ENCODE results near the gene MRPL1. TPM values are rescaled to one million over a fixed set of nuclear protein-coding genes. Genes with fewer than 3 reads are reported as not detected.

MRPL1 gene
- total RNA-seq, 1 experiment from 2014 or later, result 53.3 TPM

DNA sequence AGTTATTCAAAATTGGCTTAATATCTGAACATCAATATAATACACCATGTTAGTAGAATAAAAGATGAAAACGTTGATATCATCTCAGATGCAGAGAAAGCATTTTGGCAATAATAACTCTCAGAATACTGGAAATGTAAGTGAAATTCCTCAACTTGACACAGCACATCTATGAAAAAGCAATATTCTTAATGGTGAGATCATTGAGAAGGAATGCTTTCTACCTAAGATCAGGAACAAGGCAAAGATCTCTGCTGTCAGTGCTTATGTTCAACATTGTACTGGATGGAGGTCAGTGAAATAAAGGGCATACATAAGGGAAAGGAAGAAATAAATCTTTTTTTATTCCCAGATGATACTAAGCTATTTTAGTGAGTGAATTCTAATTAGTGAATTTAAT lies 40.6 kb downstream of the MRPL1 start:
- no TSS peak for BruUV-seq (replicated peaks)
- peaks cover 13% of the 10 kb centered on the region for H3K4me1 Mint-ChIP-seq (ENCODE audit: insufficient read depth, unreplicated experiment)
- intact Hi-C loops (cut with micrococcal nuclease), result no loop called here
- peaks cover 56% of the 10 kb centered on the region for H3K36me3 Mint-ChIP-seq (ENCODE audit: insufficient read depth, unreplicated experiment)
- H3K9me3 Mint-ChIP-seq (ENCODE audit: unreplicated experiment), result no peaks in the 10 kb centered on the region
- no peak for DNase-seq (ENCODE audit: unreplicated experiment)
- no peak overlapping the region for H3K27ac Mint-ChIP-seq (ENCODE audit: low read depth, unreplicated experiment)
- ChIA-PET CTCF (no interaction called here), POLR2A (interaction anchor here (0.7 to 1.1 kb wide), 3 partner anchors 15 to 83 kb away, joined by 3 to 4 read pairs (median 3); no protein-coding TSS in a partner anchor)
- TF ChIP-seq, protein P1, sequence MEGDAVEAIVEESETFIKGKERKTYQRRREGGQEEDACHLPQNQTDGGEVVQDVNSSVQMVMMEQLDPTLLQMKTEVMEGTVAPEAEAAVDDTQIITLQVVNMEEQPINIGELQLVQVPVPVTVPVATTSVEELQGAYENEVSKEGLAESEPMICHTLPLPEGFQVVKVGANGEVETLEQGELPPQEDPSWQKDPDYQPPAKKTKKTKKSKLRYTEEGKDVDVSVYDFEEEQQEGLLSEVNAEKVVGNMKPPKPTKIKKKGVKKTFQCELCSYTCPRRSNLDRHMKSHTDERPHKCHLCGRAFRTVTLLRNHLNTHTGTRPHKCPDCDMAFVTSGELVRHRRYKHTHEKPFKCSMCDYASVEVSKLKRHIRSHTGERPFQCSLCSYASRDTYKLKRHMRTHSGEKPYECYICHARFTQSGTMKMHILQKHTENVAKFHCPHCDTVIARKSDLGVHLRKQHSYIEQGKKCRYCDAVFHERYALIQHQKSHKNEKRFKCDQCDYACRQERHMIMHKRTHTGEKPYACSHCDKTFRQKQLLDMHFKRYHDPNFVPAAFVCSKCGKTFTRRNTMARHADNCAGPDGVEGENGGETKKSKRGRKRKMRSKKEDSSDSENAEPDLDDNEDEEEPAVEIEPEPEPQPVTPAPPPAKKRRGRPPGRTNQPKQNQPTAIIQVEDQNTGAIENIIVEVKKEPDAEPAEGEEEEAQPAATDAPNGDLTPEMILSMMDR (IDR thresholded peaks at IDR 0.05; ENCODE audit: unreplicated experiment), result no peak
- H3K27me3 Mint-ChIP-seq (ENCODE audit: insufficient read depth, unreplicated experiment), result no peaks in the 10 kb centered on the region
- H3K4me3 Mint-ChIP-seq (ENCODE audit: unreplicated experiment), result no peak overlapping the region

DNA sequence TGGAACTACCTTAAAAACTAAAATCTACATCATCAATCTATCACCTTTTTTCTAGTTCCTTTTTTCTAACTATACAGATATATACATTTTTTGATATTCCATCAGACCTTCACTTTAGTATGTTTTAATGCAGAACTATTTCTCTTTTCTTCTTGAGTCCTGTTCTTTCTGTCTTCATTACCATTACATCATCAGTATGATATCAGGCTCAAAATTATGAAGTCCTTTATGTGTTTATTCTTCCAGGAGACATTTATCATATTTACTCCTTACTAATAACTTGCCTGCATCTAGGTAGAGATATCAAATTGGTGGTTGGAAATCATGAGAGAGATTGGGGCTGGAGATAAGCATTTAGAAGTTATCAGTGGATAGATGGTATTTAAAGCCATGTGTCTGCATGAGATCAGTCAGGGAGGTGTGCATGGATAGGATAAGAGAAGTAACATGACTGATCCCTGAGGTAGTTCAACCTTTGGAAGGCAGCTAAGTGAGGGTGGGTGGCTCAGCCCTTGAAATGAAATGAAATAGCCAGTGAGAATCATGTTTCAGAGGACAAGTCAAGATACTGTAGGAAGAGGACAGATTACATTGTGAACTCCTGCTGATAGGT lies 43.1 kb downstream of the MRPL1 start:
- POLR2A ChIA-PET, result interaction anchor here (1.4 to 1.7 kb wide), 2 partner anchors 24 to 88 kb away, joined by 4 read pairs; no protein-coding TSS in a partner anchor
- peaks cover 2% of the 10 kb centered on the region for H3K4me1 Mint-ChIP-seq (ENCODE audit: insufficient read depth, unreplicated experiment)

DNA sequence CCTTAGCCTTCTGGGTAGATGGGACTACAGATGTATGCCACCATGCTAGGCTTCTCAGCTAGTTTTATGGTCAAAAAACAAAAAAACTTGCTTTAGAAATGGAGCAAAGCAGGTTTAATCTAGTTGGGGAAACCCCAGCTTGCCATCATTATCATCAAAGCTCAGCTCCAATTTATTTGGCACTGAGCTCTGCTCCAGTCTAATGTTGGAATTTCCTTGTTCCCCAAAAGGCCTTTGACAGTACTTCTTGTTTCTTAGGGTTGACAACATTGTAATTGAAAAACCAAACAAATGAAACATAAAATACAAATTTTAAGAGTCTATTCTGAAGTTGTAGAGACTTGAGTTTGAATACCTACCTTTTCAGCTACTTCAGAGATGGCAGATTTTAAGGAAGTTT lies 48.0 kb downstream of the MRPL1 start:
- Mint-ChIP-seq H3K9me3 (ENCODE audit: unreplicated experiment) (no peaks in the 10 kb centered on the region), H3K4me3 (ENCODE audit: unreplicated experiment) (no peak overlapping the region), H3K27me3 (ENCODE audit: insufficient read depth, unreplicated experiment) (no peaks in the 10 kb centered on the region), H3K27ac (ENCODE audit: low read depth, unreplicated experiment) (no peak overlapping the region), H3K36me3 (ENCODE audit: insufficient read depth, unreplicated experiment) (peaks cover 35% of the 10 kb centered on the region), H3K4me1 (ENCODE audit: insufficient read depth, unreplicated experiment) (no peaks in the 10 kb centered on the region)
- ChIA-PET CTCF (no interaction called here), POLR2A (interaction anchor here (0.7 to 1.4 kb wide), 6 partner anchors 8 to 90 kb away, joined by 3 read pairs; no protein-coding TSS in a partner anchor)
- intact Hi-C loops (cut with micrococcal nuclease), result no loop called here
- TF ChIP-seq, protein P1 (IDR thresholded peaks at IDR 0.05; ENCODE audit: unreplicated experiment), result no peak
- BruUV-seq (replicated peaks), result no TSS peak
- DNase-seq (ENCODE audit: unreplicated experiment), result no peak

More for the DNA sequence above, 43.1 kb downstream of the MRPL1 start:
- peaks cover 59% of the 10 kb centered on the region for H3K36me3 Mint-ChIP-seq (ENCODE audit: insufficient read depth, unreplicated experiment)
- H3K27ac Mint-ChIP-seq (ENCODE audit: low read depth, unreplicated experiment), result no peak overlapping the region
- H3K9me3 Mint-ChIP-seq (ENCODE audit: unreplicated experiment), result no peaks in the 10 kb centered on the region
- CTCF ChIA-PET, result interaction anchor here (0.7 kb wide), 1 partner anchor 13 kb away, joined by 3 read pairs; no protein-coding TSS in a partner anchor
- no peak overlapping the region for H3K4me3 Mint-ChIP-seq (ENCODE audit: unreplicated experiment)
- TF ChIP-seq, protein P1 (IDR thresholded peaks at IDR 0.05; ENCODE audit: unreplicated experiment), result no peak
- intact Hi-C loops (cut with micrococcal nuclease), result no loop called here
- no peaks in the 10 kb centered on the region for H3K27me3 Mint-ChIP-seq (ENCODE audit: insufficient read depth, unreplicated experiment)
- no peak for DNase-seq (ENCODE audit: unreplicated experiment)
- no TSS peak for BruUV-seq (replicated peaks)

DNA sequence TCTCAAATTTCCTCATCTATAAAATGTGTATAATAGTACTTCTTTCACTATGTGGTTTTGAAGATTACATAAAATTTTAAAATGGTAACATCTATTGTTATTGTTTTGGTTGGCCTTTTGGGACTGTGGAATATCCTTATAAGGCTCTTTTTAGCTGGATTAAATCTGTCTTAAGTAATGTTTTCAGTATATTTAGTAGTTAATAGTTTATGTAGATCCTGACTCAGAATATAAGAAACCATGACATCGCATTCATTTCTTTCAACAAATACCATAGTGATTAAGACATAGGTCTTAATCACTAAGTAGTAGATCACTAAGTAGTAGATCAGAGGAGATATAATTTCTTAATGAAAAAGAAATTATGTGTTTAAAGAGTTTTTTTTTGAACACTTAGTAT lies 48.5 kb downstream of the MRPL1 start:
- no peak for DNase-seq (ENCODE audit: unreplicated experiment)
- Mint-ChIP-seq H3K4me3 (ENCODE audit: unreplicated experiment) (no peak overlapping the region), H3K9me3 (ENCODE audit: unreplicated experiment) (no peaks in the 10 kb centered on the region), H3K4me1 (ENCODE audit: insufficient read depth, unreplicated experiment) (no peaks in the 10 kb centered on the region), H3K27me3 (ENCODE audit: insufficient read depth, unreplicated experiment) (no peaks in the 10 kb centered on the region), H3K27ac (ENCODE audit: low read depth, unreplicated experiment) (no peak overlapping the region), H3K36me3 (ENCODE audit: insufficient read depth, unreplicated experiment) (peaks cover 30% of the 10 kb centered on the region)
- ChIA-PET POLR2A (interaction anchor here (0.7 to 1.4 kb wide), 3 partner anchors 10 to 91 kb away, joined by 3 read pairs; no protein-coding TSS in a partner anchor), CTCF (no interaction called here)
- BruUV-seq (replicated peaks), result no TSS peak
- intact Hi-C loops (cut with micrococcal nuclease), result no loop called here
- TF ChIP-seq, protein P1 (IDR thresholded peaks at IDR 0.05; ENCODE audit: unreplicated experiment), result no peak

Data from MCF 10A (cell line).